Measurements from ENCODE around the gene LSP1. TPM values are rescaled to one million over a fixed set of nuclear protein-coding genes. Genes with fewer than 3 reads are reported as not detected.
A peak's percentile ranks its signal among the peaks of the same experiment; 100 is the strongest.

LSP1 gene
- total RNA-seq, 1 donor from 2014 or later = 78.2 TPM

DNA sequence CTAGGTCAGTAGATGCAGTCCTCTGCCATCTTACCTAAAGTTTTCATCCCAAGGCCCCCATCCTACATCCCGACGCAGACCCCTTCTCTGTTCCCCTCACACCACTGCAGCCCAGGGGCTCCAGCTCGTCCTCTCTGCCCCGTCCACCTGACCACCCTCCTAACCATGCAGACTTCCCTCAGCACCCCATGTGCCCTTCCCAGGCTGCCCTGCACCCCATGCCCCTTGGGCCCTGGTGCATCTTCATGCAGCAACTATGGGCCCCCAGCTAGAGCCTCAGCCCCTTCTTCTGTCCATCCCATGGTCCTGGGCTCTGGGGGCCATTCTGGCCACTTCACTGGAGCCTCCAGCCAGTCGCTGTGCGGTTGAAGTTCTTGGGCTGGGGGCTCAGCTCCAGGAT is 35.9 kb downstream of the LSP1 start:
- no peak overlapping the region for H3K27ac ChIP-seq
- no peak for DNase-seq
- no peak overlapping the region for H3K4me3 ChIP-seq
- ATAC-seq = no peak
- intact Hi-C loops (cut with DNase I) = no loop called here
- no peaks in the 10 kb centered on the region for H3K27me3 ChIP-seq
- no peaks in the 10 kb centered on the region for H3K4me1 ChIP-seq
- H3K9me3 ChIP-seq = no peaks in the 10 kb centered on the region
- no peaks in the 10 kb centered on the region for H3K36me3 ChIP-seq
- no peak for TF ChIP-seq CTCF (IDR thresholded peaks at IDR 0.05)

DNA sequence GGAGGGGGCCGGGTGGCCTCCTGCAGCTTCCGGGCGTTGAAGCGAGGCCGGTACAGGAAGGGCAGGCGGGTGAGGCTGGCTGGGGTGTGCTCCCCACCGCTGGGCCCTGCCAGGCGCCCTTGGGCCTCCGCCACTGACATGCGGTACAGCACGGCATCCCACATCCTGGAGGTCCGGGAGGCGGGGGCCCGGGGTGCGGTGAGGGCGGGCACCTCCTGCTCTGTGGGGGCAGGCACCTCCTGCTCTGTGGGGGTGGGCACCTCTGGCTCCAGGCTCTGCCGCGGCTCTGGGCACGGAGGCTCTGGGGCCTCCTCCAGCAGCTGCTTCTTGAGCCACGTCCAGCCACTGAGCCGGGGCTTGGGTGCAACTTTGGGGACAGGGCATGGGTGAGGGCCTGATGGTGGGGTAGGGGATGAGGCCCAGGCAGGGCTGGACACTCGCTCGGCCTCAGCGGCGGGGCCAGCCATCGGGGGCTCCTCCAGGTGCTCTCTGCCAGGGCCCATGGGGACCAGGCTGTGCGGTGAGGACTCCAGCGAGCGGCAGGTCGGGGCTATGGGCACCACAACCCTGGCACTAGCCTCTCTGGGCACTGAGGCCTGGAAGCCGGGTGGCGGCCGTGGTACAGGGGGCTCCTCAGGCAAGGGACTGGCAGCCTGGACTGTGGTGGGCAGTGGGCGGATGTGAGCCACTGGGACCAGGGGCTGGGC is 36.5 kb downstream of the LSP1 start:
- peak; percentile 71 for DNase-seq

GRCh38 chr11:1889941-1890855 is 37.3 kb downstream of the LSP1 start:
- ATAC-seq = peak; percentile 3
- DNase-seq = peak; percentile 57
- TF ChIP-seq CTCF (IDR thresholded peaks at IDR 0.05) = no peak
- H3K4me1 ChIP-seq = no peaks in the 10 kb centered on the region
- H3K9me3 ChIP-seq = no peaks in the 10 kb centered on the region
- intact Hi-C loops (cut with DNase I) = no loop called here
- no peaks in the 10 kb centered on the region for H3K36me3 ChIP-seq
- no peak overlapping the region for H3K4me3 ChIP-seq
- H3K27ac ChIP-seq = peak overlapping the region; percentile 17
- no peaks in the 10 kb centered on the region for H3K27me3 ChIP-seq

More for the DNA sequence above, 36.5 kb downstream of the LSP1 start:
- no peaks in the 10 kb centered on the region for H3K36me3 ChIP-seq
- intact Hi-C loops (cut with DNase I) = no loop called here
- no peak overlapping the region for H3K4me3 ChIP-seq
- H3K9me3 ChIP-seq = no peaks in the 10 kb centered on the region
- no peaks in the 10 kb centered on the region for H3K4me1 ChIP-seq
- H3K27me3 ChIP-seq = no peaks in the 10 kb centered on the region
- peak overlapping the region; percentile 17 for H3K27ac ChIP-seq
- no peak for TF ChIP-seq CTCF (IDR thresholded peaks at IDR 0.05)
- ATAC-seq = peak; percentile 64

GRCh38 chr11:1890856-1891830 is 38.3 kb downstream of the LSP1 start:
- TF ChIP-seq CTCF (IDR thresholded peaks at IDR 0.05) = no peak
- Histone ChIP-seq H3K27me3 (no peaks in the 10 kb centered on the region), H3K36me3 (no peaks in the 10 kb centered on the region), H3K9me3 (no peaks in the 10 kb centered on the region), H3K4me3 (no peak overlapping the region), H3K27ac (no peak overlapping the region), H3K4me1 (no peaks in the 10 kb centered on the region)
- ATAC-seq = peak; percentile 8
- peak; percentile 64 for DNase-seq
- intact Hi-C loops (cut with DNase I) = no loop called here

- H3K36me3 ChIP-seq = no peaks in the 10 kb centered on the region
- DNase-seq (no peak), ATAC-seq (no peak)
- TF ChIP-seq CTCF (IDR thresholded peaks at IDR 0.05) = no peak
- H3K9me3 ChIP-seq = no peaks in the 10 kb centered on the region
- H3K27me3 ChIP-seq = no peaks in the 10 kb centered on the region
- no peak within 1 kb of the TSS for H3K4me3 ChIP-seq
- intact Hi-C loops (cut with DNase I) = no loop called here
- no peak within 1 kb of the TSS for H3K27ac ChIP-seq
- H3K4me1 ChIP-seq = no peaks in the 10 kb centered on the region
Observed at GRCh38 chr11:1891831-1892115, 38.9 kb downstream of the LSP1 start, which contains the start of gene PRR33. PRR33 (minus strand) TSS chr11:1891895; CDS start chr11:1890584, 1,311 bp downstream.
